Measurements from ENCODE around the gene TMEM178A. TPM values are rescaled to one million over a fixed set of nuclear protein-coding genes. Genes with fewer than 3 reads are reported as not detected.

The TMEM178A gene
- total and polyA plus RNA-seq, 2 of the 8 experiments (the other 6 are each of a cell fraction or from before 2014, with no cell fraction given), result 11.2 to 14.9 TPM

GRCh38 chr2:39664888-39665591 is 677 bp upstream of the TMEM178A start (continued):
- TF ChIP-seq, protein P1, sequence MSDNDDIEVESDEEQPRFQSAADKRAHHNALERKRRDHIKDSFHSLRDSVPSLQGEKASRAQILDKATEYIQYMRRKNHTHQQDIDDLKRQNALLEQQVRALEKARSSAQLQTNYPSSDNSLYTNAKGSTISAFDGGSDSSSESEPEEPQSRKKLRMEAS (IDR thresholded peaks at IDR 0.05), result 0 out of 2 replicates have a peak, but pooled peaks have one; percentile 17
- TF ChIP-seq SP2 (IDR thresholded peaks at IDR 0.05; ENCODE audit: low read length) (no peak), MAFK (IDR thresholded peaks at IDR 0.05; ENCODE audit: low read depth, low read length) (no peak), KDM4A (IDR thresholded peaks at IDR 0.05; ENCODE audit: low read depth, low read length, severe bottlenecking) (peak; percentile 4), EP300 (IDR thresholded peaks at IDR 0.05; ENCODE audit: borderline replicate concordance in 1 of 2, low read depth in 2 of 2, low read length in 2 of 2) (no peak), RBBP5 (IDR thresholded peaks at IDR 0.05; ENCODE audit: borderline replicate concordance, low read depth, low read length) (0 out of 2 replicates have a peak, but pooled peaks have one; percentile 9), TAF1 (IDR thresholded peaks at IDR 0.05; ENCODE audit: low read depth, low read length) (no peak), RFX5 (IDR thresholded peaks at IDR 0.05; ENCODE audit: borderline replicate concordance, low read depth, low read length) (no peak)

Measured in H1 (cell line).